Body of pancreas (tissue), 4 donors: ENCODE data around the gene MYO18B.

Experiments
- CTCF ChIP-seq, 7 experiments: fragments of 450-650 bp in 4 of 7; fragments of 200-600 bp in 3 of 7; sonication (generic) in 3 of 7; IDR thresholded peaks; one replicate each; pipeline ENCODE4 v1.5.1; 2016 to 2019; ENCODE audit warnings: antibody characterized with exemption in 7 of 7
- POLR2A ChIP-seq, 3 donors: fragments of 450-650 bp; IDR thresholded peaks; one replicate each; pipeline ENCODE4 v1.6.1; 2016; ENCODE audit warnings: antibody characterized with exemption in 3 of 3, mild to moderate bottlenecking in 2 of 3

GRCh38 chr22:25697181-25697664 lies 44.8 kb upstream of the MYO18B start:
- TF ChIP-seq CTCF (IDR thresholded peaks at IDR 0.05) (no peak), POLR2A (IDR thresholded peaks at IDR 0.05) (no peak)
